HCEC 1CT (cell line): Measurements from ENCODE around the gene PYDC2.

Source experiments
- DNase-seq: peaks from one replicate; pipeline ENCODE4 v3.0.0-alpha.2; 2017

PYDC2 gene

DNA sequence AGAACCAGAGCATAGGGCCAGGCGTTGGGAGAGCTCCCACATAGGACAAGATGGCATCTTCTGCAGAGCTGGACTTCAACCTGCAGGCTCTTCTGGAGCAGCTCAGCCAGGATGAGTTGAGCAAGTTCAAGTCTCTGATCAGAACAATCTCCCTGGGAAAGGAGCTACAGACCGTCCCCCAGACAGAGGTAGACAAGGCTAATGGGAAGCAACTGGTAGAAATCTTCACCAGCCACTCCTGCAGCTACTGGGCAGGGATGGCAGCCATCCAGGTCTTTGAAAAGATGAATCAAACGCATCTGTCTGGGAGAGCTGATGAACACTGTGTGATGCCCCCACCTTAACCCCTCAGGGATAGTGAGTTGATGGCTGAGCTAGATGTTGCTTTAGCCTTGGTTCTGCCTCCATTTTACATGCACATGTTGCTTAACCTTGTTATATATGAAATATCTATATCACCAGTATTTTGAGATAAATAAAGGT lies at the start of gene PYDC2:
PYDC2 (plus strand) TSS at position 51 of the 483 bp plus-strand sequence; CDS start at position 51, 0 bp downstream.
- no peak for DNase-seq

- DNase-seq = peak; percentile 88
These were observed 48.2 kb upstream of the PYDC2 start for GRCh38 chr3:191412759-191413158.

DNA sequence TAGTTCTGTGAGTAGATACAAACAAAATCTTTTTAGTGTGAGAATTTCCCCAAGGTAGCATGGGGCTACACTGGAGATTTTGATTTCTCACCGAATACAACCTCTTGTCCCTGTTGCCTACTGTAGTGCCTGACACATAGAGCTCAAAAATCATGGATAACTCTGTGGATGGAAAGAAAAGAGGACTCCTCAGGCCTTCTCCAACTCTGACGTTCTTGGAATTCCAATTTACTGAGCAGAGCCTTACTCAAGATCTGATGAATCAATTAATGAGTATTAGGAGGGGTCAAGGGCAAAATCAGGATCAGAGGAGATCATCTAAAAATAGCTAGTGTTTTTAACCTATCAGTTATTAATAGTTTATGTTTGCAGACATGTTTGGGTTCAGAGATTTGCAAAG lies 46.7 kb upstream of the PYDC2 start:
- peak; percentile 18 for DNase-seq

GRCh38 chr3:191414732-191415131 lies 46.2 kb upstream of the PYDC2 start:
- no peak for DNase-seq

DNA sequence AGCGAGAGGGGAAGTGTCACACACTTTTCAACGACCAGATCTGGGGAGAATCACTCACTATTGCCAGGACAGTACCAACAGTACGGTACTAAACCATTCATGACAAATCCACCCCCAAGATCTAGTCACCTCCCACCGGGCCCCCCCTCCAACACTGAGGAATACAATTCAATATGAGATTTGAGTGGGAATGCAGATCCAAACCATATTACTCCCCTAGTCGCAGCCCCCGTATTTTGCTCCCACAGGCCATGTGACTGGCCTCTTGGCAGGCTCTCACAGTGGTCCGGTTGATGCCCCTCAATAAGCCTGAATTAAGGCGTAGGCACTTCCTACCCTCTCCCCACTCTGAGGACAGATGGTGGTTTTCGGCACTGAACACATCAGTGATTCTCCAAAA lies 45.4 kb upstream of the PYDC2 start:
- DNase-seq = no peak

DNA sequence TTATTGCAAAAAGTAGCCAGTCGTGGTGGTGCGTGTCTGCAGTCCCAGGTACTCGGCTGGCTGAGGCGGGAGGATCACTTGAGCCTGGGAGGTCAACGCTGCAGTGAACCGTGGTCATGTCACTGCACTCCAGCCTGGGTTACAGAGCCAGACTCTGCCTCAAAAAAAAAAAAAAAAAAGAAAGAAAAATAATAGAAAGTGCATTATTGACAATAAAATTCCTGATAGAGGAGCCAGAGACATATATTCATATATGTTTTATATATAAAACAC lies 43.6 kb upstream of the PYDC2 start:
- DNase-seq = no peak

- no peak for DNase-seq
These were observed 40.2 kb upstream of the PYDC2 start for GRCh38 chr3:191420771-191421170.

DNA sequence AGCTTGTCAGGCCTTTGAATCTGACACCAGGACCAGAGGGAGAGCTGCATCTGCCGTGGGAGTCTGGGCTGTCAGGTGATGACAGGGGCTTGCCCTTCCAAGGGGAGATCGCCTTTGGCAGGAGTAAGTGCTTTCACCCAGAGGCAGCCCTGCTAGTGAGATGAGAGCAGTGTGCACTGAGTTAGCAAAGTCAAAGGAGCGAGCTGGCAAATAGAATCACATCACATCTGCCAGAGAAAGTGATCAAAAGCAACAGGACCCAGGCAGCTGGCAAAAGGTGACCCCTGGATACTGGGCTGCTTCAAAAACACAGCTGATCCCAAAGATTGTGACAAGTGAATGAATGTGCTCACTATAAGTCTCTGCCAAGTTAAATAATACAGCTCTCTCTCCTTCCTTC lies 36.1 kb upstream of the PYDC2 start:
- DNase-seq = no peak

- no peak for DNase-seq
These were observed 35.6 kb upstream of the PYDC2 start for GRCh38 chr3:191425322-191425734.

DNA sequence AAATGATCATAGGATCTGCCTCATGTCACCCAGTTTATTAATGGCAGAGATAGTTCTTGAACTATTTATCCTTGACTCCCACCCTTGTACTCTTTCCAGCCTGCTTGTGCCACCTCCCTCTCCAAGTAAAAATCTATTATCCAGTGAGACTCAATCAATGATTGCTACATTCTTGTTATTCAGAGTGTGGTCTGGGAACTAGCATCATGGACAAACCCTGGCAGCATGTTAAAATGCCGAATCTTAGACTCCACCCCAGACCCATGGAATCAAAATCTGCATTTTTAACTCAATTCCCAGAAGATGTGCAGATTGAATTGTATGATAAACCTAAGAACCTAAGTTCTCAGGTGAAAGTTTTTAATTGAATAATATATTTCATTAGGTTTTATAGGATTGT lies 34.7 kb upstream of the PYDC2 start:
- DNase-seq = no peak

GRCh38 chr3:191428177-191428576 lies 32.8 kb upstream of the PYDC2 start:
- DNase-seq = no peak

- no peak for DNase-seq
These were observed 30.9 kb upstream of the PYDC2 start for GRCh38 chr3:191430103-191430502.

GRCh38 chr3:191431160-191431822 lies 29.7 kb upstream of the PYDC2 start:
- DNase-seq = no peak

- no peak for DNase-seq
These were observed 28.8 kb upstream of the PYDC2 start for GRCh38 chr3:191432162-191432561.

DNA sequence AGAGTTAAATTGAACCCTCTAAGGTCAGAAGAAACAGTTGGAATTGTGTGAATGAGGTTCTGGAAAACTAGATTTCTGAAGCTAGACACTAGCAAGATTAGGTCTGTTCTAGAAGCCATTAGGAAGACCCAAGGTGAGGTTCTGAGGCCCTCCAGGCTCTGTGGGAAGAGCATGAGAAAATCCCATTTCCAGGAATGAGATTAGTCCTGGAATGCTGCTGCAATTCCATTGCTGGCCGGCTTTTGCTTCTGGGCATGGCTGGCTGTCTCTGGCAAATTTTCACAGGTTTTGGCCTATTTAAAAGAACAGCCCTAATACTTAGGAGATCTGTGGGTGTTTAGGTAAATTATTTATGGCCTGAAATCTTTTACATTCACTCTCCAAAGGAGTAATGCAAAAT lies 26.9 kb upstream of the PYDC2 start:
- no peak for DNase-seq

DNA sequence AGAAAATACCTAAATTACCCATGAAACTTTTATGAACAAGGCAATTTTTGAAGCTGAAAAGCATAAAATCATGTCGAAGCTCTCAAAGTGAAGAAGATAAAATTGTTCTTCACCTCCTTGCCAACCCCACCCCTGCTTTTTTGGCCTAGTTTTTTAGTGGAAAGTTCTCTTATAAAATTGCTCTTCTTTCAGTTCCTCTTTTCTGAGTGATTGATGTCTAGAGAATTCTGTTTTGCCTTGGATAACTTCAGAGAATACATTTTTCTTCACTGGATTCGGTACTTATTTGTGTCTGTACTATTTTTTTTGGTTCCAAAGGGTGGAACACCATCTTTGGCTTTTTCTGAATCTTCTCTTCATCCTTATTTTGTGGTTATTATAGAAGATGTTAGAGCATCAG lies 25.0 kb upstream of the PYDC2 start:
- no peak for DNase-seq

DNA sequence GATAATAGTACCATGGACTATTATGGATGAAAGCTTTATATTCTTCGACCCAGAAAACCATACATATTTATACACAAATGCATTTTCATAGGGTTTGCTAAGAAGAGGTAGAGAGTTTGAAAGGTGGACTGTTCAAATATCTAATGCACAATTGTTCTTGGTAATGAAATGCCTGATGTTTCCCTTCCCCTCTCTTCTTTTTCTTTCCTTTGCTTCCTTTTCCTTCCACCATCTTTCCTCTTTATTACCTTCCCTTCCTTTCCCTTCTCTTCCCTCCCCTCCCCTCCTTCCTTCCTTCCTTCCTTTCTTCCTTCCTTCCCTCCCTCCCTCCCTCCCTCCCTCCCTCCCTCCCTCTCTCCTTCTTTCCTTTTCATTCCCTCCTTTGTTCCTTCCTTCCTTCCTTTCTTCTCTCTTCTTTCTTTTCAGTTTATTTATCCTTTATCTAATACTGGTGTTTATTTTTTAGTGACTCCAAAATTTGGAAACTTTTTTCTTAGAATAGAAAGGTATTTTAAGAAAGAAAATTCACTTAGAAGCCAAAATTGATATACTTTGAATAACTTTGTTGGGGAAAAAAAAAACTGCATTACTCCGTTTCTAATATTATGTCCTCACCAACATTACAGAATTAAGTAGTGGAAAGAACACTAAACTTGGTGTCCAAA lies 22.7 kb upstream of the PYDC2 start:
- no peak for DNase-seq

DNA sequence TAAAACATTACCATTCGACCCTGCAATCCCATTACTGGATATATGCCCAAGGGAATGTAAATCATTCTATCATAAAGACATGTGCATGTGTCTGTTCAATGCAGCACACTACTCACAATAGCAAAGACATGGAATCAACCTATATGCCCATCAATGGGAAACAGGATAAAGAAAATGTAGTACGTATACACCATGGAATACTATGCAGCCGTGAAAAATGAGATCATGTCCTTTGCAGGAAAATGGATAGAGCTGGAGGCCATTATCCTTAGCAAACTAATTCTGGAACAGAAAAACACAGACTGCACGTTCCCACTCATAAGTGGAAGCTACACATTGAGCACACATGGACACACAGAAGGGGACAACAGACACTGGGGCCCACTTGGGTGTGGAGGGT lies 20.4 kb upstream of the PYDC2 start:
- DNase-seq = no peak

DNA sequence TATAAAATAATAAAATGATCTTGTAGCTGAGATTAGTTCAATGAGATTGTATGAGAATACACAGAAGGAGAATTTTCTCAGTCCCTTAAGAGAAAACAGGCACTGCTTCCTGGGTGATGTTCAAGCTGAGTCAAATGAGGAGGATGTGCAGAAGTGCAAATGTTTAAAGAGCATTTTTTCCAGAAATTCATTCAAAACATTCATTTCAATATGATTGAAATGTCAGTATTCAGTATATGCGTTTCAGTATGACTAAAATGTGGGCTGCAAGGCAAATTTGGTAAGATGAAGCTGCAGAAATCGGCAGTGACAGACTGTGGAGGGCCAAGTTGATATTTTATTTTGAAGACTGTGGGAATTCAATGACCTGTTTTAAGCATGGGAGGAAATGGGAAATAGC lies 19.3 kb upstream of the PYDC2 start:
- DNase-seq = no peak

- DNase-seq = no peak
These were observed 16.4 kb upstream of the PYDC2 start for GRCh38 chr3:191444569-191444968.

DNA sequence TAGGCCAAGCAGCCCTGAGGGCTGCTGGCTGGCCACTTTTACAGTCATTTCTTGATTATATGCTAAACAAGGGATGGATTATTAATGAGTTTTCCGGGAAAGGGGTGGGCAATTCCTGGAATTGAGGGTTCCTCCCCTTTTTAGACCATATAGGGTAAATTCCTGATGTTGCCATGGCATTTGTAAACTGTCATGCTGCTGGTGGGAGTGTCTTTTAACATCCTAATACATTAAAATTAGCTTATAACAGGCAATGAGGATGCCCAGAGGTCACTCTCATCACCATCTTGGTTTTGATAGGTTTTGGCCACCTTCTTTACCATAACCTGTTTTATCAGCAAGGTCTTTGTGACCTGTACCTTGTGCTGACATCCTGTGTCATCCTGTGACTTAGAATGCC lies 11.7 kb upstream of the PYDC2 start:
- DNase-seq = no peak

DNA sequence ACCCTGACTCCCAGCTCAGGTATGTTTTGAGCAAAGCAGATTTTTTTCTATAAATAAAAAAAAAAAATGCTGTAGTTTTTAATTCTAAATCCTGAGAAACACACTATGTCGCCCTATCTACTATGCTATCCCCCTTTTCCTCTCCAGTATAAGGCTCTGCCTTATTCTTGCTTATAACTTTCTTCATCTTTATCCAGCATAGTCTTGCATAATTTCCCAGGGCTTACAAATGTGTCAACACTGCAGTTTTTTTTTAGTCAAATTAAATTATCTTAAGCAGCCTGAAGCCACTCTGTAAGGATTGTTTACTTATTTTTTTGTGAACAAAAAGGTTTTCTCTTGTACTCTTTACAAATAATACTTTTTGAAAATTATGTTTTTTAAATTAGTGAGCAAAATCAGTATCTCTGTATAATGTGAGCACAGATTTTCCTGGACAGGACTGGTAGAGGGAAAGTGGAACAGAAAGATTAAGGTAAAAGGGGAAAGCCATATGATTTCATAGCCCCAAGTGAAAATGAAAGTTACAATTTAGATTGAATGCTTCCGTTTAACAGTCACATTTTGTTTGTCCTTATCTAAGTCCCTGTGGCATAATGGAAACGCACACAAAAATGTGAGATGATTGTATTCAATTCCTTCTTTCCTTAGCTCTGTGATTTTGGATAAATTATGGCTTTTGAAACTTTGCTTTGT lies 5.6 kb upstream of the PYDC2 start:
- no peak for DNase-seq

GRCh38 chr3:191460360-191460759 lies 603 bp upstream of the PYDC2 start:
- DNase-seq = no peak

- no peak for DNase-seq
These were observed 9.1 kb downstream of the PYDC2 start for GRCh38 chr3:191470080-191470479.
